Activated B cell treated with CpG ODN at 0.5 μM for 24 hours (primary cell): ENCODE data around the gene MPV17L2. TPM values are rescaled to one million over a fixed set of nuclear protein-coding genes. Genes with fewer than 3 reads are reported as not detected.

Source experiments
- ATAC-seq: fragments of 200-7000 bp; cut with Tn5 transposase; one replicate; pipeline ENCODE4 v1.10.0; 2021; ENCODE audit warnings: low read depth, mild to moderate bottlenecking, moderate library complexity
- CTCF ChIA-PET: fragments of 350-600 bp; sonication (Branson Sonifier 250); formaldehyde crosslinking; loops from one replicate; lab custom pipeline; 2021; ENCODE audit warnings: antibody characterized with exemption; lab: Charles Lee
- POLR2A ChIA-PET: fragments of 350-600 bp; sonication (Branson Sonifier 250); formaldehyde crosslinking; loops from one replicate; lab custom pipeline; 2021; ENCODE audit warnings: antibody characterized with exemption; lab: Charles Lee
- DNase-seq: peaks from one replicate; pipeline ENCODE4 v3.0.0; 2022
- H3K27ac Mint-ChIP-seq: one replicate; pipeline ENCODE4 v1.8.0; 2020; ENCODE audit warnings: mixed read lengths
- H3K27me3 Mint-ChIP-seq: one replicate; pipeline ENCODE4 v1.8.0; 2021; ENCODE audit warnings: mixed read lengths
- H3K36me3 Mint-ChIP-seq: one replicate; pipeline ENCODE4 v1.8.0; 2021; ENCODE audit warnings: low read depth, mixed read lengths
- H3K4me1 Mint-ChIP-seq: one replicate; pipeline ENCODE4 v1.8.0; 2021; ENCODE audit warnings: mixed read lengths
- H3K4me3 Mint-ChIP-seq: one replicate; pipeline ENCODE4 v1.8.0; 2020; ENCODE audit warnings: mild to moderate bottlenecking, mixed read lengths
- H3K9me3 Mint-ChIP-seq: one replicate; pipeline ENCODE4 v1.8.0; 2020; ENCODE audit warnings: mixed read lengths
- intact Hi-C: fragments of 100-400 bp; cut with micrococcal nuclease; formaldehyde crosslinking; loops from one replicate; pipeline ENCODE4 v1.15.1; 2024
- total RNA-seq: library from RNA; stranded (reverse); gene quantifications from 2 replicates; pipeline ENCODE4 v1.2.3, GENCODE V29; 2022
- TF ChIP-seq, protein P1 (sequence below): fragments of 200-600 bp; IDR thresholded peaks from one replicate; pipeline ENCODE4 v1.8.0; 2022; ENCODE audit warnings: antibody characterized with exemption, mild to moderate bottlenecking

MPV17L2 gene
- total RNA-seq, 1 donor from 2014 or later, result 17.9 TPM

DNA sequence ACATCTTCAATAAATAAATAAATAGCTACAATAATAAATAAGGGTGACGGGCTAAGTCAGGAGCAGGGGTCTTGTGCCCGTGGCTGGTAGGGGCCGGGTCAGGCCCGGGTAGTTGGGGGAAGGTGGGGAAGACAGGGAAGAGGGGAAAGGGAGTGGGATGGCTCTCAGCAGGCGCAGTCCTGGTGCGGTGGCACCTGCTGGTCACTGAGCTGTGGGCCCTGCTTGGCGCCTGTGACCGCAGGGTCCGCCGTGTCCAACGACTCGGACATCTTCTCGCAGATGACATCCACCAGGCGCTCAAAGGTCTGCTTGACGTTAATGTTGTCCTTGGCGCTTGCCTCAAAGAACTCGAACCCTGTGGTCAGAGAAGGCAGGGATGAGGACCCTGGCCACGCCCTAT is 4.3 kb downstream of the MPV17L2 start:
- Mint-ChIP-seq H3K4me3 (no peak overlapping the region), H3K27ac (no peak overlapping the region)

DNA sequence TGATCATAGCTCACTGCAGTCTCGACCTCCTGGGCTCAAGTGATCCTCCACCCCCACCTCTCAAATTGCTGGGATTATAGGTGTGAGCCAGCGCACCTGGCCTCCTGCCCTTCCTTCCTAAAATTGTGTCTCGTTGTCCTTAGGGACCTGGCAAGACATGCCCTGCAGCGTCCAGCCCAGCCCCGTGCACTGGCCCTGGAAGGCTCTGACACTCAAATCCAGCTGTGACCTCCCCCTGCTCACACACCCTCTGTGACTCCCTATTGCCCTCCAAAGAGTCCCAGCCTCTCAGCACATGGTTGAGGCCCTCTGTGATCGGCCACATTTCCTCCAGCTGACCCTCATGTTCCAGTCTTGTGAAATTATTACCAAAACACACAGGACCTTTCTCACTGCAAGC is 4.9 kb downstream of the MPV17L2 start:
- Mint-ChIP-seq H3K4me3 (no peak overlapping the region), H3K27me3 (no peaks in the 10 kb centered on the region), H3K36me3 (peaks cover 37% of the 10 kb centered on the region), H3K4me1 (peaks cover 29% of the 10 kb centered on the region), H3K27ac (peak overlapping the region; percentile 24), H3K9me3 (no peaks in the 10 kb centered on the region)
- ATAC-seq (no peak), DNase-seq (no peak)
- ChIA-PET POLR2A (interaction anchor here (1.0 kb wide), 1 partner anchor 27 kb away, joined by 5 read pairs; no protein-coding TSS in a partner anchor), CTCF (no interaction called here)
- intact Hi-C loops, result no loop called here
- TF ChIP-seq, protein P1, sequence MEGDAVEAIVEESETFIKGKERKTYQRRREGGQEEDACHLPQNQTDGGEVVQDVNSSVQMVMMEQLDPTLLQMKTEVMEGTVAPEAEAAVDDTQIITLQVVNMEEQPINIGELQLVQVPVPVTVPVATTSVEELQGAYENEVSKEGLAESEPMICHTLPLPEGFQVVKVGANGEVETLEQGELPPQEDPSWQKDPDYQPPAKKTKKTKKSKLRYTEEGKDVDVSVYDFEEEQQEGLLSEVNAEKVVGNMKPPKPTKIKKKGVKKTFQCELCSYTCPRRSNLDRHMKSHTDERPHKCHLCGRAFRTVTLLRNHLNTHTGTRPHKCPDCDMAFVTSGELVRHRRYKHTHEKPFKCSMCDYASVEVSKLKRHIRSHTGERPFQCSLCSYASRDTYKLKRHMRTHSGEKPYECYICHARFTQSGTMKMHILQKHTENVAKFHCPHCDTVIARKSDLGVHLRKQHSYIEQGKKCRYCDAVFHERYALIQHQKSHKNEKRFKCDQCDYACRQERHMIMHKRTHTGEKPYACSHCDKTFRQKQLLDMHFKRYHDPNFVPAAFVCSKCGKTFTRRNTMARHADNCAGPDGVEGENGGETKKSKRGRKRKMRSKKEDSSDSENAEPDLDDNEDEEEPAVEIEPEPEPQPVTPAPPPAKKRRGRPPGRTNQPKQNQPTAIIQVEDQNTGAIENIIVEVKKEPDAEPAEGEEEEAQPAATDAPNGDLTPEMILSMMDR, result no peak

More for the DNA sequence above, 4.3 kb downstream of the MPV17L2 start:
- Mint-ChIP-seq H3K4me1 (peaks cover 28% of the 10 kb centered on the region), H3K9me3 (no peaks in the 10 kb centered on the region), H3K27me3 (no peaks in the 10 kb centered on the region), H3K36me3 (peaks cover 39% of the 10 kb centered on the region)
- no peak for DNase-seq
- ChIA-PET CTCF (no interaction called here), POLR2A (no interaction called here)
- intact Hi-C loops, result no loop called here
- no peak for ATAC-seq
- TF ChIP-seq, protein P1, result no peak

DNA sequence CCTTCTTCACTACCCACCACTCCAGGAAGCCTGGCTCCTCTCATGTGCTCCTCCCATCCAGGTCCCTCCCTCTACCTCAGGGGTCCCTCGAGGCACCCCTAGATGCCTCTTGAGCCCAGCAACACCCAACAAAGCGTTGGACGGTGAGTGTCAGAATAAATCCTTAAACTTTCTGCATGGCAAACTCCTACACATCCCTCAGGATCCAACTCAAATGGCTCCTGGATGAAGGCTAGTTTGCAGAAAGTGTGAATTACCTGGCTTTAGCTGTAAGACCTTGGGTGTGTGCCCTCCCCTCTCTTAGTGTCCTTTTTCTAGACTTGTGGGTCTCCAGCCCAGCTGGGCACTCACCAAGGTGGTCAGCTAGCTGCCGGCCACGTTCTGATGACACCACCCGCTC is 5.4 kb downstream of the MPV17L2 start:
- POLR2A ChIA-PET, result interaction anchor here (0.6 to 1.0 kb wide), 2 partner anchors 17 to 28 kb away, joined by 5 read pairs; no protein-coding TSS in a partner anchor
- no peak for ATAC-seq
- Mint-ChIP-seq H3K4me1 (peaks cover 31% of the 10 kb centered on the region), H3K27ac (peak overlapping the region; percentile 24), H3K36me3 (peaks cover 34% of the 10 kb centered on the region), H3K9me3 (no peaks in the 10 kb centered on the region), H3K4me3 (no peak overlapping the region), H3K27me3 (no peaks in the 10 kb centered on the region)
- intact Hi-C loops, result no loop called here
- DNase-seq, result no peak
- TF ChIP-seq, protein P1, result no peak
- CTCF ChIA-PET, result interaction anchor here (1.2 kb wide), 1 partner anchor 81 kb away, joined by 3 read pairs; no protein-coding TSS in a partner anchor

DNA sequence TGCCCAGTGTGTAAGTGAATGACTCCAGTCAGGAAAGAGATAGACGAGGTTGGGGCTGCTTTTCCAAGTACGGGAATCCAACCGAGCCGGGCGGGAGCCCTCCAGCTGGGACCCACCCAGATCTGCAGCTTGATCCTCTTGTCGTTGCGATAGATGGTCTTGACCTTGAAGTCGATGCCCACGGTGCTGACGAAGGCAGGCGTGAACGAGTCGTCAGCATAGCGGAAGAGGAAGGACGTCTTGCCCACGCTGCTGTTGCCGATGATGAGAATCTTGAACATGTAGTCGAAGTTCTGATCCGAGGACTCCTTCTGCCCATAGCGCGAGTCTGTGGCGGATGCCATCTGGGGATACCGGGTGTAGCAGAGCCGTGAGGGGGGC is 9.4 kb downstream of the MPV17L2 start:
- Mint-ChIP-seq H3K36me3 (peaks cover 23% of the 10 kb centered on the region), H3K9me3 (no peaks in the 10 kb centered on the region), H3K4me3 (peak overlapping the region; percentile 36), H3K4me1 (peaks cover 29% of the 10 kb centered on the region), H3K27me3 (no peaks in the 10 kb centered on the region), H3K27ac (no peak overlapping the region)
- intact Hi-C loops, result no loop called here
- ChIA-PET POLR2A (interaction anchor here (0.5 to 6.0 kb wide), 6 partner anchors 9 to 136 kb away, joined by 3 to 112 read pairs (median 7); partner anchors contain the start of genes JUND and MPV17L2), CTCF (interaction anchor here (1.1 to 2.7 kb wide), 3 partner anchors 11 to 50 kb away, joined by 3 to 7 read pairs (median 4); no protein-coding TSS in a partner anchor)
- TF ChIP-seq, protein P1, result no peak
- DNase-seq (no peak), ATAC-seq (no peak)

DNA sequence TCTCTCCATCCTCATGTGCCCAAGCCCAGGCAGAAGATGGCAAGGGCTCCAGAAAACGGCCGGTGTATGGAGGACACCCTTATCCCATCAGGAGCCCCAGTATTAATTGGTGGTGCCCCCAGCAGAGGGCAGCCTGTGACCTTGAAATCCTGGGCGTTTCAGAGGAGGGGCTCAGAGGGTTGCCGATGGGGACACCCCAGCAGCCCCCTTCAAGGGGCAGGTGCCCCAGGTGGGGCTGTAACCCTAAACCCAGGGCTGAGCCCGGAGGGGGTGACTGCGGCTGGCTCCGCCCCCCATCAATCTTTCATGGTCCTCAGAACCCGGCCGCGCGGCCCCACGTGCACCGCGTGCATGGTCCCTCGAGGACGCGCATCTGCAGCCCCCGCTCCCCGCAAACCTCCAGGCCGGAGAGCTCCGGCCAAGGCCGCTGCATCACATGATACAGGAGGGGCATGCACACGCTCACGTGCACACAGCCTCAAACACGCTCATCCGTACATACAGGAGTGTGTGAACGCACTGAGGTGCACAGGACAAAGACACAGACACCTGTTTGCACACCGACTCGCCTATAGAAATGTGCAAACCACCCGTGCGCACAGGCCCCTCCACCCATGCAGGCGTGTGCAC is 9.9 kb downstream of the MPV17L2 start:
- no peak overlapping the region for H3K27ac Mint-ChIP-seq

More for the DNA sequence above, 9.9 kb downstream of the MPV17L2 start:
- ChIA-PET CTCF (interaction anchor here (1.1 to 2.7 kb wide), 5 partner anchors 11 to 185 kb away, joined by 3 to 12 read pairs (median 7); no protein-coding TSS in a partner anchor), POLR2A (interaction anchor here (0.5 to 6.0 kb wide), 14 partner anchors 9 to 193 kb away, joined by 3 to 112 read pairs (median 6); partner anchors contain the start of genes IFI30, JUND, MAST3 and MPV17L2)
- TF ChIP-seq, protein P1, result no peak
- peak; percentile 34 for DNase-seq
- peaks cover 29% of the 10 kb centered on the region for H3K4me1 Mint-ChIP-seq
- ATAC-seq, result no peak
- intact Hi-C loops, result no loop called here
- peaks cover 20% of the 10 kb centered on the region for H3K36me3 Mint-ChIP-seq
- H3K4me3 Mint-ChIP-seq, result peak overlapping the region; percentile 88
- H3K9me3 Mint-ChIP-seq, result no peaks in the 10 kb centered on the region
- H3K27me3 Mint-ChIP-seq, result no peaks in the 10 kb centered on the region
